Neural cell (in vitro differentiated cells): Measurements from ENCODE around the gene ERMN. TPM values are rescaled to one million over a fixed set of nuclear protein-coding genes. Genes with fewer than 3 reads are reported as not detected.

ENCODE experiments used
- H2AFZ ChIP-seq: fragments of 200-600, 300-800 bp; sonication (generic), shearing (Covaris generic); 2 replicates; pipeline ENCODE4 v1.6.0; 2014; ENCODE audit warnings: low read depth, mild to moderate bottlenecking, antibody characterized with exemption, low read length, moderate library complexity
- H3F3A ChIP-seq: fragments of 200-600 bp; shearing (Covaris generic); 2 replicates; pipeline ENCODE4 v1.6.1; 2016; ENCODE audit warnings: mild to moderate bottlenecking, moderate library complexity, mixed read lengths, antibody characterized with exemption, low read length; ENCODE audit not compliant: insufficient read depth, poor library complexity, severe bottlenecking
- H3K27ac ChIP-seq: fragments of 200-600, 300-800 bp; sonication (generic), shearing (Covaris generic); 2 replicates; pipeline ENCODE4 v1.5.1; 2014; ENCODE audit warnings: mild to moderate bottlenecking, low read length, moderate library complexity
- H3K27me3 ChIP-seq: fragments of 300-800, 200-600 bp; sonication (generic), shearing (Covaris generic); 2 replicates; pipeline ENCODE4 v1.6.0; 2014; ENCODE audit warnings: mild to moderate bottlenecking, low read depth, low read length, moderate library complexity; ENCODE audit not compliant: insufficient read depth
- H3K36me3 ChIP-seq: fragments of 300-800, 200-600 bp; sonication (generic), shearing (Covaris generic); 2 replicates; pipeline ENCODE4 v1.5.1; 2014; ENCODE audit warnings: mild to moderate bottlenecking, antibody characterized with exemption, low read length, moderate library complexity; ENCODE audit not compliant: insufficient read depth
- H3K4me2 ChIP-seq: fragments of 300-800, 200-600 bp; sonication (generic), shearing (Covaris generic); 2 replicates; pipeline ENCODE4 v1.6.0; 2014; ENCODE audit warnings: mild to moderate bottlenecking, low read length
- H3K4me3 ChIP-seq: fragments of 300-800, 200-600 bp; sonication (generic), shearing (Covaris generic); 2 replicates; pipeline ENCODE4 v1.5.1; 2014; ENCODE audit warnings: mild to moderate bottlenecking, low read length, moderate library complexity
- H3K79me2 ChIP-seq: fragments of 200-600 bp; shearing (Covaris generic); replicated peaks from 2 replicates; pipeline ENCODE4 v1.6.0; 2014; ENCODE audit warnings: mild to moderate bottlenecking, low read length, moderate library complexity; ENCODE audit not compliant: insufficient read depth
- H3K9ac ChIP-seq: fragments of 300-800, 200-600 bp; sonication (generic), shearing (Covaris generic); 2 replicates; pipeline ENCODE4 v1.6.1; 2016; ENCODE audit warnings: mild to moderate bottlenecking, low read length, mixed read lengths
- H3K9me2 ChIP-seq: fragments of 200-600 bp; shearing (Covaris generic); 2 replicates; pipeline ENCODE4 v1.6.1; 2016; ENCODE audit warnings: mild to moderate bottlenecking, low read length, mixed read lengths; ENCODE audit not compliant: insufficient read depth
- H3K9me3 ChIP-seq: fragments of 200-600, 300-800 bp; sonication (generic), shearing (Covaris generic); 2 replicates; pipeline ENCODE4 v1.6.1; 2016; ENCODE audit warnings: mild to moderate bottlenecking, mixed run types, low read length, moderate library complexity, mixed read lengths
- H4K20me1 ChIP-seq: fragments of 200-600 bp; shearing (Covaris generic); 2 replicates; pipeline ENCODE4 v1.6.1; 2016; ENCODE audit warnings: mild to moderate bottlenecking, mixed run types; ENCODE audit not compliant: insufficient read depth
- CTCF ChIP-seq: fragments of 450-650 bp; IDR thresholded peaks from 2 replicates; pipeline ENCODE4 v1.5.1; 2014; ENCODE audit warnings: antibody characterized with exemption, mild to moderate bottlenecking, moderate library complexity; ENCODE audit not compliant: poor library complexity, severe bottlenecking
- EP300 ChIP-seq: fragments of 450-650 bp; conservative IDR thresholded peaks from 2 replicates; pipeline ENCODE4 v1.6.1; 2014; ENCODE audit warnings: antibody characterized with exemption, mild to moderate bottlenecking, moderate library complexity; ENCODE audit not compliant: poor library complexity, severe bottlenecking
- EZH2 ChIP-seq: fragments of 200-600, 300-800 bp; shearing (Covaris generic), sonication (generic); IDR thresholded peaks from 2 replicates; pipeline ENCODE4 v1.6.1; 2014; ENCODE audit warnings: antibody characterized with exemption, low read length, borderline replicate concordance, mild to moderate bottlenecking; ENCODE audit not compliant: insufficient read depth, poor library complexity, severe bottlenecking
- MXI1 ChIP-seq: fragments of 450-650 bp; conservative IDR thresholded peaks from 2 replicates; pipeline ENCODE4 v1.6.1; 2014; ENCODE audit warnings: antibody characterized with exemption, mild to moderate bottlenecking; ENCODE audit not compliant: poor library complexity, severe bottlenecking
- POLR2AphosphoS5 ChIP-seq: IDR thresholded peaks from 2 replicates; pipeline ENCODE4 v1.6.1; 2012
- RAD21 ChIP-seq: fragments of 450-650 bp; conservative IDR thresholded peaks from 2 replicates; pipeline ENCODE4 v1.6.1; 2014; ENCODE audit warnings: antibody characterized with exemption, mild to moderate bottlenecking, moderate library complexity
- REST ChIP-seq: IDR thresholded peaks from 2 replicates; pipeline ENCODE4 v1.6.1; 2012; ENCODE audit warnings: borderline replicate concordance
- SMC3 ChIP-seq: fragments of 450-650 bp; conservative IDR thresholded peaks from 2 replicates; pipeline ENCODE4 v1.6.1; 2014; ENCODE audit warnings: antibody characterized with exemption, mild to moderate bottlenecking, moderate library complexity; ENCODE audit not compliant: poor library complexity
- TAF1 ChIP-seq: IDR thresholded peaks from 2 replicates; pipeline ENCODE4 v1.6.1; 2012; ENCODE audit warnings: low read depth
- polyA plus RNA-seq: library from polyadenylated mRNA; depleted of rRNA; stranded (reverse); fragments of >200 nt; gene quantifications from 2 replicates; pipeline ENCODE4 v1.2.3, GENCODE V29; 2014

Gene ERMN
- polyA plus RNA-seq, 1 donor from 2014 or later = not detected

GRCh38 chr2:157304811-157305722 lies 20.6 kb downstream of the ERMN start:
- H3K9me3 ChIP-seq = no peaks in the 10 kb centered on the region
- TF ChIP-seq RAD21 = no peak
- TF ChIP-seq EP300 = no peak
- no peak for TF ChIP-seq MXI1
- no peak for TF ChIP-seq REST
- no peak for TF ChIP-seq POLR2AphosphoS5
- TF ChIP-seq EZH2 = no peak
- no peak for TF ChIP-seq SMC3
- TF ChIP-seq CTCF = no peak
- no peak for TF ChIP-seq TAF1
- no peak overlapping the region for H3K27ac ChIP-seq
- H3F3A ChIP-seq = no peaks in the 10 kb centered on the region
- no peaks in the 10 kb centered on the region for H3K36me3 ChIP-seq
- H3K4me3 ChIP-seq = no peak overlapping the region
- no peaks in the 10 kb centered on the region for H3K79me2 ChIP-seq
- H2AFZ ChIP-seq = no peak overlapping the region
- no peak overlapping the region for H3K9ac ChIP-seq
- H4K20me1 ChIP-seq = no peaks in the 10 kb centered on the region
- no peak overlapping the region for H3K4me2 ChIP-seq
- H3K27me3 ChIP-seq = no peaks in the 10 kb centered on the region
- no peaks in the 10 kb centered on the region for H3K9me2 ChIP-seq

GRCh38 chr2:157303612-157304011 lies 22.0 kb downstream of the ERMN start:
- Histone ChIP-seq H3K36me3 (no peaks in the 10 kb centered on the region), H4K20me1 (no peaks in the 10 kb centered on the region), H3F3A (no peaks in the 10 kb centered on the region), H3K79me2 (no peaks in the 10 kb centered on the region), H3K9me2 (no peaks in the 10 kb centered on the region), H3K27me3 (no peaks in the 10 kb centered on the region), H3K9ac (no peak overlapping the region), H3K4me2 (no peak overlapping the region), H3K4me3 (no peak overlapping the region), H2AFZ (no peak overlapping the region), H3K9me3 (no peaks in the 10 kb centered on the region), H3K27ac (no peak overlapping the region)
- TF ChIP-seq POLR2AphosphoS5 = no peak
